B cell (primary cell): ENCODE measurements around the gene SMIM7.

Experiments used
- EZH2 ChIP-seq: IDR thresholded peaks from 2 replicates; pipeline ENCODE4 v1.6.1; 2012; ENCODE audit warnings: borderline replicate concordance, low read depth, mild to moderate bottlenecking, moderate library complexity, low read length; ENCODE audit not compliant: insufficient read depth, poor library complexity, severe bottlenecking
- TF ChIP-seq, protein P1 (sequence below): fragments of 200-600 bp; IDR thresholded peaks from one replicate; pipeline ENCODE4 v1.8.0; 2022; ENCODE audit warnings: antibody characterized with exemption, mild to moderate bottlenecking

DNA sequence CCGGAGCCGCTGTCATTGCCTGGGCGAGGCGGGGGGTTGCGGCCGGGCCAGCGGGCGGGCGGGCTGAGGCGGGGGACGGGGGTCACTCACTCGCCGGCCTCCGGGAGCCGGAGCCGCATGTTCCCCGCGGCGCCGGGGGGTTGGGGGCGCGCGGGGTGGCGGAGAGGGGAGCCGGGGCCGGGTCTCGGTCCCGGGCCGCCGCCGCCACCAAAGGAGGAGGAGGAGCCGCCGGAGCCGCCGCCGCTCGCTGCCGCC, 32.1 kb downstream of the SMIM7 start:
- TF ChIP-seq EZH2: no peak
- TF ChIP-seq, protein P1, sequence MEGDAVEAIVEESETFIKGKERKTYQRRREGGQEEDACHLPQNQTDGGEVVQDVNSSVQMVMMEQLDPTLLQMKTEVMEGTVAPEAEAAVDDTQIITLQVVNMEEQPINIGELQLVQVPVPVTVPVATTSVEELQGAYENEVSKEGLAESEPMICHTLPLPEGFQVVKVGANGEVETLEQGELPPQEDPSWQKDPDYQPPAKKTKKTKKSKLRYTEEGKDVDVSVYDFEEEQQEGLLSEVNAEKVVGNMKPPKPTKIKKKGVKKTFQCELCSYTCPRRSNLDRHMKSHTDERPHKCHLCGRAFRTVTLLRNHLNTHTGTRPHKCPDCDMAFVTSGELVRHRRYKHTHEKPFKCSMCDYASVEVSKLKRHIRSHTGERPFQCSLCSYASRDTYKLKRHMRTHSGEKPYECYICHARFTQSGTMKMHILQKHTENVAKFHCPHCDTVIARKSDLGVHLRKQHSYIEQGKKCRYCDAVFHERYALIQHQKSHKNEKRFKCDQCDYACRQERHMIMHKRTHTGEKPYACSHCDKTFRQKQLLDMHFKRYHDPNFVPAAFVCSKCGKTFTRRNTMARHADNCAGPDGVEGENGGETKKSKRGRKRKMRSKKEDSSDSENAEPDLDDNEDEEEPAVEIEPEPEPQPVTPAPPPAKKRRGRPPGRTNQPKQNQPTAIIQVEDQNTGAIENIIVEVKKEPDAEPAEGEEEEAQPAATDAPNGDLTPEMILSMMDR: no peak
